Endothelial cell of umbilical vein (primary cell): ENCODE data around the gene ASMTL. TPM values are rescaled to one million over a fixed set of nuclear protein-coding genes. Genes with fewer than 3 reads are reported as not detected.
A peak's percentile ranks its signal among the peaks of the same experiment; 100 is the strongest.

ENCODE experiments used
- BruUV-seq: library from RNA; stranded (reverse); fragments of 400-500 nt; replicated peaks from 2 replicates; lab custom pipeline; 2021; lab: Mats Ljungman, UMichigan
- CTCF ChIA-PET: fragments of 300-600, 350-600 bp; sonication (Branson Sonifier 250); formaldehyde crosslinking; loops from one replicate; lab custom pipeline; 2021; ENCODE audit warnings: antibody characterized with exemption, inconsistent platforms; lab: Charles Lee
- POLR2A ChIA-PET: fragments of 300-600, 350-600 bp; sonication (Branson Sonifier 250); formaldehyde crosslinking; loops from one replicate; lab custom pipeline; 2021; ENCODE audit warnings: antibody characterized with exemption, inconsistent platforms; lab: Charles Lee
- DNase-seq: peaks from one replicate; pipeline ENCODE4 v3.0.0-alpha.2; 2011; ENCODE audit warnings: low read depth, low spot score
- FAIRE-seq: peaks from 2 replicates; lab custom pipeline; 2011; peaks lifted over from hg19 to GRCh38; lab: Jason Lieb, UNC
- H2AFZ ChIP-seq: 2 replicates; pipeline ENCODE4 v1.6.0; 2012; ENCODE audit warnings: low read depth, low read length, control low read depth, inconsistent platforms
- H3K27ac ChIP-seq: 2 replicates; pipeline ENCODE4 v1.5.1; 2011; ENCODE audit warnings: low read depth, mild to moderate bottlenecking, control low read depth, low read length, moderate library complexity; ENCODE audit not compliant: insufficient read depth
- H3K27me3 ChIP-seq, 2 experiments: 2 replicates each; pipeline versions ENCODE4 v1.6.0 to v1.6.1; 2011; ENCODE audit warnings: low read length in 2 of 2, mixed read lengths in 1 of 2; ENCODE audit not compliant: control insufficient read depth in 2 of 2, insufficient read depth in 2 of 2
- H3K36me3 ChIP-seq, 2 experiments: 2 replicates in 1 of 2; 3 replicates in 1 of 2; pipeline ENCODE4 v1.5.1; 2011; ENCODE audit warnings: low read length in 2 of 2, mild to moderate bottlenecking in 1 of 2, moderate library complexity in 1 of 2; ENCODE audit not compliant: control insufficient read depth in 2 of 2, insufficient read depth in 2 of 2; ENCODE audit errors: extremely low read depth in 1 of 2
- H3K4me1 ChIP-seq: 3 replicates; pipeline ENCODE4 v1.5.1; 2011; ENCODE audit warnings: mild to moderate bottlenecking, low read length; ENCODE audit not compliant: control insufficient read depth, insufficient read depth; ENCODE audit errors: extremely low read depth
- H3K4me2 ChIP-seq: 2 replicates; pipeline ENCODE4 v1.6.1; 2011; ENCODE audit warnings: low read length, control low read depth, mixed read lengths; ENCODE audit not compliant: insufficient read depth
- H3K4me3 ChIP-seq, 3 experiments: fragments of 200-600 bp in 1 of 3; sonication (generic), shearing (Covaris generic) in 1 of 3; replicated peaks in 1 of 3; 2 replicates each; pipeline ENCODE4 v1.5.1; 2011 to 2016; ENCODE audit warnings: control low read depth in 3 of 3, low read length in 3 of 3, mild to moderate bottlenecking in 2 of 3, inconsistent platforms in 1 of 3, low read depth in 1 of 3, moderate library complexity in 1 of 3; ENCODE audit not compliant: insufficient read depth in 1 of 3
- H3K79me2 ChIP-seq: 2 replicates; pipeline ENCODE4 v1.6.0; 2012; ENCODE audit warnings: low read length, inconsistent platforms; ENCODE audit not compliant: control insufficient read depth, insufficient read depth
- H3K9ac ChIP-seq: replicated peaks from 2 replicates; pipeline ENCODE3; 2011; ENCODE audit warnings: low read length, control low read depth; ENCODE audit not compliant: insufficient read depth; ENCODE audit errors: extremely low read depth
- H3K9me1 ChIP-seq: replicated peaks from 3 replicates; pipeline ENCODE4 v1.6.0; 2011; ENCODE audit warnings: mild to moderate bottlenecking, low read length; ENCODE audit not compliant: control insufficient read depth, insufficient read depth; ENCODE audit errors: extremely low read depth
- H3K9me3 ChIP-seq: replicated peaks from 2 replicates; pipeline ENCODE4 v1.5.1; 2012; ENCODE audit warnings: low read length, inconsistent platforms; ENCODE audit not compliant: control insufficient read depth, insufficient read depth
- H4K20me1 ChIP-seq: replicated peaks from 2 replicates; pipeline ENCODE3; 2011; ENCODE audit warnings: mild to moderate bottlenecking, low read length; ENCODE audit not compliant: control insufficient read depth, insufficient read depth; ENCODE audit errors: extremely low read depth
- JUN ChIP-seq: IDR thresholded peaks from 2 replicates; pipeline ENCODE4 v1.6.1; 2011; ENCODE audit warnings: borderline replicate concordance, low read depth; ENCODE audit not compliant: insufficient read length, insufficient read depth
- MYC ChIP-seq: IDR thresholded peaks from one replicate; pipeline ENCODE4 v1.6.1; 2011; ENCODE audit warnings: mild to moderate bottlenecking, low read depth, low read length
- POLR2AphosphoS5 ChIP-seq: IDR thresholded peaks from 2 replicates; pipeline ENCODE4 v1.6.1; 2012; ENCODE audit warnings: low read depth, mild to moderate bottlenecking, control low read depth, low read length, moderate library complexity; ENCODE audit not compliant: insufficient read depth
- dilution Hi-C: fragments of 300-500 bp; cut with MboI; formaldehyde crosslinking; loops from one replicate; pipeline ENCODE4 v1.15.0; 2019; ENCODE audit warnings: low sequenced_read_pairs; ENCODE audit not compliant: extremely low pct_ligation_motif_present
- intact Hi-C: fragments of 100-400 bp; cut with micrococcal nuclease; formaldehyde crosslinking; loops from one replicate; pipeline ENCODE4 v1.10.0; 2022
- polyA plus RNA-seq, 4 experiments: library from polyadenylated mRNA; depleted of rRNA in 3 of 4; stranded (reverse) in 3 of 4; unstranded in 1 of 4; fragments of >200 nt; gene quantifications; 2 replicates each; pipeline versions ENCODE4 v1.2.1 to v1.2.3, GENCODE V29; 2011 to 2012; ENCODE audit warnings: missing spikeins in 1 of 4
- total RNA-seq: library from RNA; stranded (reverse); gene quantifications from 2 replicates; pipeline ENCODE4 v1.2.3, GENCODE V29; 2021
- TF ChIP-seq, protein P1 (sequence below), 2 donors: IDR thresholded peaks; 1 replicate in 1 of 2; 2 replicates in 1 of 2; pipeline ENCODE4 v1.5.1; 2011; ENCODE audit warnings: low read length in 2 of 2, mild to moderate bottlenecking in 2 of 2, moderate library complexity in 2 of 2, control low read depth in 1 of 2, inconsistent platforms in 1 of 2, low read depth in 1 of 2; ENCODE audit not compliant: insufficient read depth in 1 of 2; ENCODE audit errors: extremely low read depth in 1 of 2

ASMTL gene
- total and polyA plus RNA-seq, 2 donors (not counting 3 experiments of a cell fraction or from before 2014, with no cell fraction given) = 27.1 to 29.9 TPM

DNA sequence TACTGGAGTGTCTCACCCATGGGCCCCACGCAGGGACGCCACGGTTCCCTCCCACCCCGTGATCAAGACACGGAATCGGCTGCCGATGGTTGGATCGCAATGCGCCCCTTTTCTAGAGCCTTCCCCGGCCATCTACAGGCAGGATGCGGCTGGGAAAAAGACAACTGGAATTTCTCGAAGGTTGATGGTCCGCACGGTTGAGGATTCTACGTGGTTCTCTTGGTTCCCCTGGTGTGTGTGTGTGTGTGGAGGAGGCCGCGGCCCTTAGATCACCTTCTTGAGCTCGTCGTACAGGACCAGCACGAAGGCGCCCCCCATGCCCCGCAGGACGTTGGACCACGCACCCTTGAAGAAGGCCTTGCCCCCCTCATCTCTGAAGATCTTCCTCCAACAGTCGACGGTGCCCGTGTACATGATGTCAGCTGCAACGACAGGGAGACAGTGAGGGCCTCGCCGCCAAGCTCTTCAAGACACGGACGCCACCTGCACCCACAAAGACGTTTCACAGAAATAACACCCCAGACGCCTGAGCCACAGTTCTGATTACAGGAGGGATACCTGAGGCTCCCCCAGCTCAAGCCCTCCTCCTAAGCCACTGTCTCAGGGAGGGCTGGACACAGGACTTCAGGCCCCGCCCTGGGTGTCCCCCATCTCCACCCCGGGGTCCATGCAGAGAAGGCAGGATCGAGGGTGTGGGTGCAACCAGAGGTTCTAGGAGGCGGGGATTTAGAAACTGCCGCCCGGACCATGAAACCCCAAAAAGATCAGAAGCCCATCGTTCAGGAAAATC, 66.2 kb downstream of the ASMTL start:
- ChIA-PET POLR2A (no interaction called here), CTCF (no interaction called here)
- Histone ChIP-seq H3K9ac (no peak overlapping the region), H4K20me1 (peaks cover 3% of the 10 kb centered on the region), H3K27me3 (no peaks in the 10 kb centered on the region), H3K4me3 (no peak overlapping the region), H2AFZ (no peak overlapping the region), H3K9me1 (no peaks in the 10 kb centered on the region), H3K4me1 (peaks cover 12% of the 10 kb centered on the region), H3K4me2 (no peak overlapping the region), H3K27ac (no peak overlapping the region), H3K79me2 (peaks cover 53% of the 10 kb centered on the region), H3K36me3 (peaks cover 31 to 57% of the 10 kb centered on the region in 2 experiments), H3K9me3 (no peaks in the 10 kb centered on the region)
- intact Hi-C loops (no loop called here), dilution Hi-C loops (no loop called here)
- FAIRE-seq = no peak
- no TSS peak for BruUV-seq
- DNase-seq = no peak
- TF ChIP-seq POLR2AphosphoS5 = peak; percentile 23
- no peak for TF ChIP-seq MYC
- no peak for TF ChIP-seq JUN

DNA sequence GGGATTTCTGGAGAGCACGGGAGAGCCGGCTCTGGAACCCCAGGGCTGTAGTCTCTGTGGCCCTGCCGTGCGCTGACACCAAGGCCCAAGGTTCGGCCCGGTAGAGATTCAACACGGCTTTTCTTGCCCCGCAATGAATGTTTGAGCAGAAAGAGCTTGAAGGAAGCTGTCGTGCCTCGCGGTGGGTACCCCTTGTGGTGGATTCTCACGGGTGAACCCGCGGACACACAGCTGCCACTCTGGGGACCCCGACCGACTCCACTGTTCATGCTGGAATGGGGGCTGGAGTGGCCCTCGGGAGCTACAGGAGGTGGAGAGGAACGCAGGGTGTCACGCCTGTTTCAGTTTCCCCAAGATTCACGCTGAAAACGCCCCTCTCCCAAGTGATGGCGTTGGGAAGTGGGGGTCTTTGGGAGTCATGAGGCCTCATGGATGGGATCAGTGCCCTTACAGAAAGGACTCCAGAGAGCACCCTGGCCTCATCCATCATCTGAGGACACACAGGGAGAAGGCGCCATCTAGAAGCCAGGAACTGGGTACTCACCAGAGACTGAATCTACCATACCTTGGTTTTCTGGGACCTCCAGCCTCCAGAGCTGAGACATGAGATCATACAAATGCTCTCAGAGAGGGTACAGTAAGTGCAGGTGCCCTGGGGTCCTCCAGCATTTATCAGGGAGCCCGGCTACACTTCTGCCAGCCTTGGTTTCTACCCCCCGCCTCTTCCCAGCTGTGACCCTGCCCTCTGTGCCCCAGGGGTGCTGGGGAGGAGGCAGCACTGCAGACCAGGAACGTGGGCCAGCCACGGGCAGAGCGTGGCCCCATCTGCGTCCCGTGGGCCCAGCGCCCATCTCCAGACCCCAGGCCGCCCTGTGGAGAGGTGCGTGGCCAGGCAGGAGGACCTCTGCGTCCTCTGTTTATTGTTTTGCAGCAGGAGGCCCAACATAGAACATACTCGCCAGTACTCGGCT, 67.2 kb downstream of the ASMTL start:
- DNase-seq (no peak), FAIRE-seq (no peak)
- no peak overlapping the region for H3K9ac ChIP-seq
- no peaks in the 10 kb centered on the region for H4K20me1 ChIP-seq
- TF ChIP-seq POLR2AphosphoS5 = peak; percentile 11
- TF ChIP-seq, protein P1, sequence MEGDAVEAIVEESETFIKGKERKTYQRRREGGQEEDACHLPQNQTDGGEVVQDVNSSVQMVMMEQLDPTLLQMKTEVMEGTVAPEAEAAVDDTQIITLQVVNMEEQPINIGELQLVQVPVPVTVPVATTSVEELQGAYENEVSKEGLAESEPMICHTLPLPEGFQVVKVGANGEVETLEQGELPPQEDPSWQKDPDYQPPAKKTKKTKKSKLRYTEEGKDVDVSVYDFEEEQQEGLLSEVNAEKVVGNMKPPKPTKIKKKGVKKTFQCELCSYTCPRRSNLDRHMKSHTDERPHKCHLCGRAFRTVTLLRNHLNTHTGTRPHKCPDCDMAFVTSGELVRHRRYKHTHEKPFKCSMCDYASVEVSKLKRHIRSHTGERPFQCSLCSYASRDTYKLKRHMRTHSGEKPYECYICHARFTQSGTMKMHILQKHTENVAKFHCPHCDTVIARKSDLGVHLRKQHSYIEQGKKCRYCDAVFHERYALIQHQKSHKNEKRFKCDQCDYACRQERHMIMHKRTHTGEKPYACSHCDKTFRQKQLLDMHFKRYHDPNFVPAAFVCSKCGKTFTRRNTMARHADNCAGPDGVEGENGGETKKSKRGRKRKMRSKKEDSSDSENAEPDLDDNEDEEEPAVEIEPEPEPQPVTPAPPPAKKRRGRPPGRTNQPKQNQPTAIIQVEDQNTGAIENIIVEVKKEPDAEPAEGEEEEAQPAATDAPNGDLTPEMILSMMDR (IDR thresholded peaks at IDR 0.05; ENCODE audit: extremely low read depth in 1 of 2, insufficient read depth in 1 of 2, low read depth in 1 of 2, low read length in 2 of 2) = no peak
- no peaks in the 10 kb centered on the region for H3K9me1 ChIP-seq
- BruUV-seq = no TSS peak
- no peak overlapping the region for H3K4me2 ChIP-seq
- no peaks in the 10 kb centered on the region for H3K27me3 ChIP-seq
- H3K36me3 ChIP-seq = peaks cover 31 to 57% of the 10 kb centered on the region in 2 experiments
- dilution Hi-C loops (no loop called here), intact Hi-C loops (no loop called here)
- H3K79me2 ChIP-seq = peaks cover 43% of the 10 kb centered on the region
- H3K27ac ChIP-seq = no peak overlapping the region
- ChIA-PET CTCF (no interaction called here), POLR2A (no interaction called here)
- H3K4me1 ChIP-seq = peaks cover 6% of the 10 kb centered on the region
- H3K4me3 ChIP-seq = no peak overlapping the region
- no peaks in the 10 kb centered on the region for H3K9me3 ChIP-seq
- no peak overlapping the region for H2AFZ ChIP-seq
